Measurements from ENCODE around the gene RNF215. TPM values are rescaled to one million over a fixed set of nuclear protein-coding genes. Genes with fewer than 3 reads are reported as not detected.

RNF215 gene
- 9.1 and 13.0 TPM in 2 replicates for total RNA-seq (ENCODE audit: low replicate concordance)

DNA sequence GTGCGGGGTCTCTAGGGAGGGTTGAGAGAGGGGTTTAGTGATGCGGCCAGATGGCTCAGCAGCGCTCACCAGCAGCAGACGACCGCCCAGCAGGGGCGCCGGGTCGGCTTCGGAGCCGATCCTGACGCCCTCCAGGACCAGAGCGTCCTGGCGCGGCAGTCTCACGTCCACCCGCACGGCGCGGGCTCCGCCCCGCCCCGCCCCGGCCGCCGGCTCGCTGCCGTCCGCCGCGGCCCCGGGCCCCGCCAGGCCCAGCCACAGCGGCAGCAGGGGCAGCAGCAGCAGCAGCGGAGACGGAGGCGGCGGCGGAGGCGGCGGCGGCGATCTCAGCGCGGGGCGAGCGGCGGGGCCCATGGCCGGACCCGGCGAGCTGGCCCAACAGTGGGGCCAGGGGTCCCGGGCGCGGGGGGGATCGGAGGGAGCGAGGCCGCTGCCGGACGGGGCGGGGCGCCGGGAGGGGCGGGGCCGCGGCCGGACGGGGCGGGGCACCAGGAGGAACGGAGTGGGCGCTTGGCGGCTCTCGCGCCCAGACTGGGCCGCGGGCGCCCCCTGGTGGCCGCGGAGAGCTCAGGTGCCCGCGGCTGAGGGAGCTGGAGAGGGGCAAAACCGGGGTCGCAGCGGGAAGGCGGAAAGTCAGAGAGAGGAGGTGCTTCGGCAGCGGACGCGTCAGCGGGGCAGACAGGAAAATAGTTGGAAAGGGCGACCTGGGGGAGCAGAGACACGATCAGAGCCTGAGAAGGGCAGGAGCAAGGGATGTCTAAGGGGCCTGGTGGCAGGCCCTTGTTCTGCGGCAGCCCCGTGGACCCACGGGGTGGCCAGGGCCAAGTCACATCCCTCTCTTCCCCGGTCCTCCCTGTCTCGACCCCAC, at the start of gene RNF215:
Gene RNF215, minus strand, starts transcription at position 452 of the 868 bp plus-strand sequence. Its CDS starts 98 bp downstream, at position 354.
- TF ChIP-seq, protein P1, sequence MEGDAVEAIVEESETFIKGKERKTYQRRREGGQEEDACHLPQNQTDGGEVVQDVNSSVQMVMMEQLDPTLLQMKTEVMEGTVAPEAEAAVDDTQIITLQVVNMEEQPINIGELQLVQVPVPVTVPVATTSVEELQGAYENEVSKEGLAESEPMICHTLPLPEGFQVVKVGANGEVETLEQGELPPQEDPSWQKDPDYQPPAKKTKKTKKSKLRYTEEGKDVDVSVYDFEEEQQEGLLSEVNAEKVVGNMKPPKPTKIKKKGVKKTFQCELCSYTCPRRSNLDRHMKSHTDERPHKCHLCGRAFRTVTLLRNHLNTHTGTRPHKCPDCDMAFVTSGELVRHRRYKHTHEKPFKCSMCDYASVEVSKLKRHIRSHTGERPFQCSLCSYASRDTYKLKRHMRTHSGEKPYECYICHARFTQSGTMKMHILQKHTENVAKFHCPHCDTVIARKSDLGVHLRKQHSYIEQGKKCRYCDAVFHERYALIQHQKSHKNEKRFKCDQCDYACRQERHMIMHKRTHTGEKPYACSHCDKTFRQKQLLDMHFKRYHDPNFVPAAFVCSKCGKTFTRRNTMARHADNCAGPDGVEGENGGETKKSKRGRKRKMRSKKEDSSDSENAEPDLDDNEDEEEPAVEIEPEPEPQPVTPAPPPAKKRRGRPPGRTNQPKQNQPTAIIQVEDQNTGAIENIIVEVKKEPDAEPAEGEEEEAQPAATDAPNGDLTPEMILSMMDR (IDR thresholded peaks at IDR 0.05; ENCODE audit: insufficient read depth, low read length), result peak; percentile 75

DNA sequence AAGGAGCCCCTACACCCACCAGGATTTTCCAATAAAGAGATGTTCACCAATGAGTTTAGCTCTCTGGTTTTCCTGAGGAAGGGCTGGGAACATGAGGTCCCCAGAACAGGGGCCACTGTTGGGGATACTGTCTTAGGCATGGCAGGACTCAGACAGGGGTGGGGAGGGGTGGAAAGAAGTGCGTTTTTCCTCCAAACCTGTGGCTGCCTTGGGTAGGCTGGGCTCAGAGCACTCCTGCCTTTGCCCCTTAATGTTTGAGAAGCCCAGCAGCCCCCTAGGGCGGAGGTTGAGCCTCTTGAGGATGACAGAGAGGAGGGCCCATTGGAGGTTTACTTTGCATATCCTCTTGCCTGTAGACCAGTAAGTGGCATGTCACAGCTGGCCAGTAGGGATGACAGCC, 49.0 kb upstream of the RNF215 start:
- TF ChIP-seq, protein P1 (IDR thresholded peaks at IDR 0.05; ENCODE audit: insufficient read depth, low read length), result no peak

More for the DNA sequence above, at the start of gene RNF215:
- H3K4me3 ChIP-seq (ENCODE audit: low read depth, low read length), result peak within 1 kb of the TSS; percentile 78
- DNase-seq (ENCODE audit: low read depth), result peak; percentile 67

GRCh38 chr22:30435674-30436126, 48.5 kb upstream of the RNF215 start:
- TF ChIP-seq, protein P1 (IDR thresholded peaks at IDR 0.05; ENCODE audit: insufficient read depth, low read length), result no peak
- DNase-seq (ENCODE audit: low read depth), result no peak
- H3K4me3 ChIP-seq (ENCODE audit: low read depth, low read length), result no peak overlapping the region

More for the DNA sequence above, 49.0 kb upstream of the RNF215 start:
- no peak for DNase-seq (ENCODE audit: low read depth)
- no peak overlapping the region for H3K4me3 ChIP-seq (ENCODE audit: low read depth, low read length)

DNA sequence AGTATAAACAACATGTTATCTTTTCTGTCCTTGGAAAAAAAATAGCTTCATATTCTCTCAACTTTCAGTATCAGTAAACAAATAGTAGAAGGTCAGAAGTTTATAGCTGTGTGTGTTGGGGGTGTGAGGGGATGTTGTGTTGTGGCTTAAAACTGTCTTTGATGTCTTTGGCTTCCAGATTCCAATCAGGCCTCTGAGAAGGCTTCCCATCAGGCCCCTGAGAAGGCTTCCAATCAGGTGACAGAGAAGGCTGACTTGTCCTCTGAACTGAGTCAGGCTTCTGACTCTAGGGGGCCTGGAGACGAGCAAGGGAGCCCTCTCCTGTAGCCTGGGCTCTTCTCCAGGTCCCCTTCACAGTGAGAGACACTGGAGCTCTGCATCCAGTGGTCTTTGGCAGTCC, 47.6 kb upstream of the RNF215 start:
- DNase-seq (ENCODE audit: low read depth), result no peak

DNA sequence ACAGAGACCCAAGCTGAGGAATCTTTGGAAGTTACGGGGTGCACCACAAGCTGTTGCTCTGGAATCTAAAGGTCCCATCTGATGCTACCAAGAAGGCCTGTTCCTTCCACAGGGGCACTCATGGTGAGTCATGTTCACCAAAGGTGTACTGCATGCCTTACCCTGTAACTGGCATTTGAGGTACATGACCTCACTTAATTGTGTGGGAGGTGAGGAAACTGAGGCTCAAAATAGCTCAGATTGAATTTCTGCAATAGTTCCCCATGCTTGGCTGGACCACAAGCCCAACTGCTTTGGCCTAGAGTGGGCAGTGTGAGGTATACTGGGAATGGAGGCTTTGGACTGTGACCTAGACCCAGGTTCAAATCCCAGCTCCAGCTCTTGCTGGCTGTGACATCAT, 46.6 kb upstream of the RNF215 start:
- DNase-seq (ENCODE audit: low read depth), result no peak
- TF ChIP-seq, protein P1 (IDR thresholded peaks at IDR 0.05; ENCODE audit: insufficient read depth, low read length), result no peak
- no peak overlapping the region for H3K4me3 ChIP-seq (ENCODE audit: low read depth, low read length)

More for the DNA sequence above, 47.6 kb upstream of the RNF215 start:
- no peak overlapping the region for H3K4me3 ChIP-seq (ENCODE audit: low read depth, low read length)
- TF ChIP-seq, protein P1 (IDR thresholded peaks at IDR 0.05; ENCODE audit: insufficient read depth, low read length), result no peak

DNA sequence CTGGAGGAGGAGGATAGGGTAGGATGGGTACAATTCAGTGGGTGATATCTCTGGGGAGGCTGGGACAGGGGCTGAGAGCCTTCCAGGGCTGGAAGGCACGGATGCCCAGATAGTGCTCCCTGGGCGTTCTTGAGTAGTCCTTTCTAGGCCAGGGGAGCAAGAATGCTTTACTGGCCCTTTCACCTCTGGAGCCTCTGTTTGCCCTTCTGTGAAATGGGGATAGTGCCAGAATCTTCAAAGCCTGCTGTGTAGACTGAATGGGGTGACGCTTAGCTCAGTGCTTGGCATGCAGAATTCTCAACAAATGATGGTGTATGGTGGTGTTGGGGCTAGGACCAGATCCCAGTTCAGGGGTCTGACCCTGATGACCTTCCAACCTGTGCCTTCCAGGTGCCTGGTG, 46.0 kb upstream of the RNF215 start:
- no peak overlapping the region for H3K4me3 ChIP-seq (ENCODE audit: low read depth, low read length)
- DNase-seq (ENCODE audit: low read depth), result no peak
- TF ChIP-seq, protein P1 (IDR thresholded peaks at IDR 0.05; ENCODE audit: insufficient read depth, low read length), result no peak

All from fibroblast of the aortic adventitia (primary cell).